Measurements from ENCODE around the gene CD7.

Gene CD7

DNA sequence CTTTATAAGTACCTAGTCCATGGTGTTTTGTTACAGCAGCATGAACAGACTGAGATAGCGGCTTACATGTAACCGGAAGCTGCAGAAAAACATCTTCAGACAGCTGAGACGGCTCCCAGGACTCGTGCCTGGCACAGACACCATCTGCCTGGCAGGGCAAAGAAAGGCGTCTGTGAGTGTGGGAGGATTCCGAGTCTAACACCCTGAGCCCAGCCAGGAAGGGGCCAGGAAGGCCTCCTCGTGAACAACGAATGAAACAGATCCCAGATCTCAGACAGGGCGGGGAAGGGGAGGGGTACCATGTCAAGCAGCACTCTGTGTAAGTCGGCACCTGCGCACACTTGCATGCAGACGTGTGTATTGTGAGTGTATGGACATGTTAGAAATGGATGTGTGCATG is 39.6 kb downstream of the CD7 start:
- DNase-seq (ENCODE audit: low read depth) = no peak

DNA sequence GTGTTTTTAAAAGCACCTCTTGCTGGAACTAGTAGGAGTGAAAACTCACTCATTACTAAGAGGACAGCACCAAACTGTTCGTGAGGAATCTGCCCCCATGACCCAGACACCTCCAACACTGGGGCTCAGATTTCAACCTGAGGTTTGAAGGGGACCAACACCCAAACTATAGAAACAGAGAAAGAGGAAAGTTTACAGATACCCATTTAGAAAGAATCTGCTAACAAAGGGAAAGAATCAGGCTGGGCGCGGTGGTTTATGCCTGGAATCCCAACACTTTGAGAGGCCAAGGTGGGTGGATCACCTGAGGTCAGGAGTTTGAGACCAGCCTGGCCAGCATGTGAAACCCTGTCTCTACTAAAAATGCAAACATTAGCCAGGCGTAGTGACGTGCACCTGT is 40.5 kb downstream of the CD7 start:
- no peak for DNase-seq (ENCODE audit: low read depth)

DNA sequence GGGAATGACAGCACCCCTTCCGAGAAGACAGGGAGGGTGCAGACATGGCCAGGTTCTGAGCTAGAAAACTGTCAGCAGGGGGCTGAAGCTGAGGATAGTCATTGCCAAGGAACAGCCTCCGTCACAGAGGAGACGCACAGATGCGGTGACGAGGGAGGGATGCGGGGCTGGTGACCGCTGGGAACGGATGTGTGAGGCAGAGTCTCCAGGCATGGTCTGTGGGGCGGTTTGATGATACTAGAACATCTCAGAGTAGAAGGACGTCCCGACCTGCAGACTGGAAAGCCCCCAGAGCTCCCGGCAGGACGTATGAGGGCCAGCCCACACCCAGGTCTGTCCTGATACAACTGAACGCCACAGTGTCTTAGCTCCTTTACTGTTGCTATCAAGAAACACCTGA is 42.1 kb downstream of the CD7 start:
- no peak for DNase-seq (ENCODE audit: low read depth)

DNA sequence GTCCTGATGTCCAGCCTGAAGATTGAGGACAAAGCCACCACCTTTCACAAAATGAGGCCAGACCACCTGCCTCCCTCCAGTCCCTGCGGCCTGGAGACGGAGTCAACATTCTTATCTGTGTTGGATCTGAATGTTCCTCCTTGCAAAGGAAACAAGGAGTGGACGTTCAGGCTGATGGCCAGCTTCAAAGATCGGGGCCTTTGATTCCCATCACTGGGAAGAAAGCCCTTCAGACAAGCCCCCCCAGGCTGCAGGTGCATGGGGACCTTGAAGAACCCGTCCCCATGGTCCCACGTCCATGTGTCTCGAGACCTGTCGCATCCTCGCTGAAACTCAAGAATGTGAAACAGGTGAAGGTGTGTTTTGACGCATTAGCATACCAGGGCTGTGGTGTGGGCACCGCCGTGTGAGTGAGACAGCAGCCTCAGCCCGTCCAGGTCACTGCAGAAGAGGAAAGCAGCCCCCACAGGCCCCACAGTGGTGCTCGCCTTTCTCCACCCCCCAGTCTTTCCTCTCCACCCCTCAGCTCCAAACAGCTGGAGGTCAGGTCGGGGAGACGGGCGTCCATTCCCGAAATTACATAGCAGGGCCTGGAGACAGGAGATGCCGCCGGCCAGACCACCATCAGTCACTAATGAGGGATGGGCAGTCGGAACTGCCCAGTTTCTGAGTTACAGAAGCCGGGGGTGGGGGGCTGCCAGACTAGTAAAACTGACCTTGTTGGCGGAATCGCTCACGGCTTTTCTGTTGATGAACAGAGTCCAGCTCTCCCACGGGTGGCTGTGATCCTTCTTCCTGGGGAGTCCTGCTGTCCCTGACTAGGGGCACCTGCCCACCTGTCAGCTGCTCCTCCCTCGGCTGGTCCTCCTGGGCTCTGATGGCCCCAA is 43.0 kb downstream of the CD7 start:
- no peak for DNase-seq (ENCODE audit: low read depth)

DNA sequence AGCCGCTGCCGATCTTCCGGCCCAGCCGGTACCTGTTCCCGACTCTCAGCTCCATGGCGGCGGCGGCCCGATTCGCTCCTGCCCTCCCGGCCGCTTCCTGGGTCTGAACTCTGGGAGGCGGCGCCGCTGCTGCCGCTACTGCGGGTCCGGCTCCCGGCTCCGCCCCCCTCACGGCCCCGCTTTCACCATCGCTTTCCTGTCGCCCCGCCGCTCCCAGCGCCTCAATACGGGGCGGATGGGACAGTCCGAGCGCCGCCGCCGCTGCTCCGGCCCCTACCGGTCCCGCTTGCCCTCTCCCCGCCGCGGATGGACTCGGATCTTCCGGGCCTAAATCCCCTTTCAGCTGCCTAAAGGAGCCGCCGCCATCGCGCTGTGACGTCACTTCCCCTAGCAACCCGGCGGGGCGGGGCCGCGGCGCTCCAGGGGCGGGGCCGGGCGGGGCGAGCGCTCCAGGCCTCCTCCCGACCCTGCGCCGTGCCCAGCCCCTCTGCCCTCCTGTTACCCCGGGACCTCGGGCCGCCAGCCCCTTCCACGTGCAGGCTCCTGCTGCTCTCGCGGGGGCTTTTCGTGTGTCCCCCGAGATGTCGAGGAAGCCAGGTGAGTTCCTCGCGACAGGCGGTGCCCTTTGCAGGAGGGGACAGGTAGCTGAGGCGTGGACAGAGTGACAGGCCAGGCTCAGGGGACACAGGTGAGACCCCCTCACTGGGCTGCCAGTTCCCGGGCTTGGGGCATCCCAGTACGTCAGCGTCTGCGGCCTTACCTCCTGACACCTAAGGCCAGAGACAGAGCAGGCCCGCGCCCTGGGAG is 43.9 kb downstream of the CD7 start, which contains the start of gene CSNK1D:
CSNK1D (minus strand) TSS at position 374 of the 807 bp plus-strand sequence; CDS start at position 55, 319 bp downstream.
- DNase-seq (ENCODE audit: low read depth) = peak; percentile 68

DNA sequence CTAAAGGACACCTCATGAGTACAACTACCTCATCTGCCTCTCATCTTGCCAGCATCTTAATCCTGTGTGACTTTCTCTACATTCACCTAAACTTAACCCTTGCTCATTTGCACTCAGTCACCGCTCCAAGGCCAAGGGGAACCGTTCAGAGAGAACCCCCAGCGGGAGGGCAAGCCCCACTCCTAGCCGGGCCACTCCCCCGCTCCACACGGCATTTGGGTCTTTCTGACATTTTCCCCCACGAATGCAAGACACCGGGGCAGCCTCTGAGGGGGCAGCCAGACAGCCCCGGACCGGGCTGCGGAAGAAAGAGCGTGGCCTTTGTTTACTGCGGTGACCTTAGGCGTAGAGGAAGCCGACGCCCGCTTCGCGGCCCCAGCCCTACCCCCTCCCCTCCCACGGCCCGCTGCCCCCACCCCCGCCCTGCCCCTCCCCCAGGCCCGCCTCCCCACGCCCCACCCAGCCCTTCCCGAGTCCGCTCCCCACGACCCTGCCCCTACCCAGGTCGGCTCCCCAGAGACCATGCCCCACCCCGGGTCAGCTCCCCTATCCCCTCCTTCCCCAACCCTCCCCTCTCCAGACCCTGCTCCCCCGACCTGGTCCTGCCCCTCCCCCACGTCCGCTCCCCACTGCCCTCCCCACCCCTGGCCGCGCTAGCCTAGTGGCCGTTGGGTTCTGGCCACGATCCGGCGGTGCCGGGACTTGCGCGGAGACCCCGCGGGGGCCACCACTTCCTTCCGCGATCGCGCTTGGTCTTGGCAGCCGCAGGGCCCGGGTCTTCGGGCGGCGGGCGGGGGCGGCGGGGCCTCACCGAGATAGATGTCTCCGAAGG is 44.7 kb downstream of the CD7 start:
- DNase-seq (ENCODE audit: low read depth) = peak; percentile 78

DNA sequence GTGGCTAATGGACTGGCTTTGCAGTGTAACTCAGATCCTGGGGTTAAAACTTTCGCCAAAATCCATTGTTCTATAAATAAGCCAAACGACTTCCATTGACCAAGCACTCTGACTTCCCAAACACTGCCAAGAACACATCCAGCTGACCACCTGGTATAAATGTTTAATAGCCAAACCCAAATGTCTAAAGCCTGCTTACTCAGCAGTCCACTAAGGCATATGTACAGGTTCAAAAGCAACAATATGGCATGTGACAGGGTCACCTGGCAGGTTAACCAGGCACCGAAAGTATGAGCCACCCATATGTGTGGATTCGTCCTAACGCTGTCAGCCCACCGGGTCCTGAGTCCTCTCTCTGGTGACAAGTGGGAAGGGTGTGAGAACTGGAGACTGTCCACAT is 46.0 kb downstream of the CD7 start:
- no peak for DNase-seq (ENCODE audit: low read depth)

DNA sequence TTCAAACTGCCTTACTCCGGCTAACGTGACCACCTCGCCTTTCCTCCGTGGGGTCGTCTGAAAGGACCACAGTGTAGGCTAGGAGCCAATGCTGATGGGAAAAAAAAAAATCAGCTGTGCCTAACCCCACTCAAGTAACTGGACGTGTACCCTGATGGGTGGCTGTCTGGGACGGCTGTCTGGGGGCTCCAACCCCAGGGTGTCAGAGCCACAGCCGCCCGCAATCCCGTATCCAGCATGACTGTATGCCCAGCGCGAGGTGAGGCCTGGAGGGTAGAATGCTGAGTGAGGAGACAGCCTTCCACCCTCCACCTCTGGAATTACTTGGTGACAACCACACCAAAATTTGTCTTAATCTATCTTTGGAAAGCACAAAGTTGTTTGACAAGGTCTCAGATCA is 46.8 kb downstream of the CD7 start:
- DNase-seq (ENCODE audit: low read depth) = no peak

DNA sequence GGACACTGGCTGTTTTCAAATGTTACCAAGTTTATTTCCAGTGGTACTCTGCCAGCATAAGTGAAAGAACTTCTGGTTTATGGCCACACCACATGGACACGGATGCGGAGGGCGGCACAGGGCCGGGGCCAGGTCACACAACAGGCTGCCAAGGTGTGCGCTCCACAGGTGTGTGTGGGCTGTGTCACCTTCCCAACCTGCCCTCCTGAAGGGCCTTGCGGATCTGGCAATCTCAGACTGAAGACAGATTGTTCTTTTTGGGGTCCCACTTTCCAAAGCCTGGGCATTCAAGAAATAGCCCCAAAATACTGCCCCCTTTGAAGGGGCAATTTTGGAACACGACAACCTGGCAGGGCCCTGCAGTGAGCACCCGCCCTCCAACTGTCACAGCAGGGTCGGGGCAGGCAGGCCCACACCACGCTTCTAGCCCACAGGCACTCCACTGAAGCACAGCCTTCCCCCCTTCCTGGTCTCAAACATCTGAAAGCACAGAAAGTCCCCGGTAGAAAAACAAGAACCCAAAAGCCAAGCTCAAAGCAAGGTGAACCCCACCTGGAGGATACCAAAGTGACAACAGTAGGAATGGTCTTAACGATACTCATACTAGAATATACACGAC is 47.4 kb downstream of the CD7 start:
- no peak for DNase-seq (ENCODE audit: low read depth)

DNA sequence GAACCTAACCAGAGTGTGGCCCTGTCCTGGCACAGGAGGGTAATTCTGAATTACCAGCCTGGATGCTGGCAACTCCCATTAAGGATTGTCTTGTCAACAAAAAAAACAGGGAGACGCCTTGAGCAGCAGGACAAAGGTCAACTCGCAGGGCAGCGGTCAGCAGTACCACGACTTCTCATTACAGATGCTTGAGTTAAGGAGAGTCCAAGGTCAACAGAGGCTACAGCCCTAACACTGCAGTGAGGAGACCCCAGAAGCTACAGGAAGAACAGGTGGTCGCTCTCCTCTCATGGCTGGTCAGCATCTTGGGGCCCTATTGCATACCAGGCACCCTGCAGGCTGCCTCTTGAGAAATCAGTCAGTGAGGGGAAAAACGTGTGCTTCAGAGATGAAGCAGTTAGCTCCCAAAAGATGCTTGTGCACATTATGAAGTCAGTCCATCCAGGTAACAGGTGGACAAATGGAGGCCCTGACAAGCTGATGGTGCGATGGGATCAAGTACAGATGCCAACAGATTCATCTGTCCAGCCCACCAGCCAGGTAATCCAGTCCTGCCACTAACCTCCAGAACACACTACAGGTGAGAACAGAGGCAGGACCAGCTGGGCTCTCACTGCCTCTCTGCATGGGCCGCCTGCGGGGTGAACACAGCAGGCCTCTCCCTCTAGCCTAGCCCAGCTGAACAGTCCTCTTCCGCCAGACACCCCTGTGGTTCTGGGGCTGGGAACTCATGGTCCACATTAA is 48.1 kb downstream of the CD7 start:
- DNase-seq (ENCODE audit: low read depth) = no peak

DNA sequence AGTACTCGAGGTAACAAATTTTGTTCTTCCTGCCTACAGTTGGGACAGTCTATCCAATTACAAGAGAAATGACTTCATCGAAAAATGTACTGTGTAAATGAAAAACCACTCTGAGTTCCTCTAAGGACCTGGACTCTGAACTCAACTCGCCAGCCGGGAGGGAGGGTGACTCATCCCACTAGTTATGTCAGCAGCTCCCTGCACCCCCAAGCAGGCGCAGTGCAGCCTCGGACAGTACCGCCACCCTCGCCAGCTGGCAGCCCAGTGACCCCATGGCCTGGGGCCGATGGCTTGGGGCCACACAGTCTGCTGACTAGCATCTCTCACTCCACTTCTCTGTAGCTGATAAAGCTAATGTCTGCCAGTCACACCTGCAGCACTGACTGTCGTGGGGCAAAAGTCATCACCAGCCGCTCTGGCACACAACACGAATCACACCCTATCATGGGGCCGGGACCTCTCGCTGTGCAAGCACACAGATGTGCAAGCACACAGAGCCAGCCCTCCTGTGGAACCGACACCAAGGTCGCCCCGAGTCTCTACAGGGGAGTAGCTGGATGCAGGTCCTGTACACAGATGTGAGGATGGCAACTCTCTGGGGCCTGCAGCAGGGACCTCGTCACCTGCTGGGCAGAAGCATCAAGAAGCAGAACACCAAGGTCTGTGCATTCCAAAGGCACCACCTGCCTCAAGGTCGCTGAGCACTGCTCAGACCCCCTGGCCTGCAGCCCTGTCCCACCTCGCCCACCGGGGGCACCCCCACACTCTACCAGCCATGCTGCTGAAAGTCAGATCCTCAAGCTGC is 49.6 kb downstream of the CD7 start:
- no peak for DNase-seq (ENCODE audit: low read depth)

DNA sequence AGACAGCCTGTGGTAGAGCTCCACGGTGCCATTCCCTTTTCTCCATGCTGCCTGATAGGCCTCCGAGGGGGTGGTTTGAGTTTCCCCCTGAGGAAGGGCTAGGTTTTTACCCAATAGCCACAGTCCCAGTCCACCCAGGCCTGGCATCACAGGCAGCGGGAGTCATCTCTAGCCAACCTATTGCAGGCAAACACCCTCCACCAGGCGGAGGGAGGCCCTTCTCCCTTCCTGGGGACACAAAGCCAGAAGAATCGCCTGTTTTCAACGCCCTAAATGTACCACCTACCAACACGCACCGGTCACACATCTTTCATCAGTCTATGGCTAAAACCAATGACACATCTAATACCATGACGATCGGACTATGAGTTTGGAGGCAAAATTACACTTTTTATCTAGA is 51.3 kb downstream of the CD7 start:
- no peak for DNase-seq (ENCODE audit: low read depth)

Data from CMK (cell line).